ENCODE results near the gene LRCH4. TPM values are rescaled to one million over a fixed set of nuclear protein-coding genes. Genes with fewer than 3 reads are reported as not detected.

The LRCH4 gene
- polyA plus RNA-seq, 3 donors: 22.9 to 25.5 (median 23.3) TPM

- DNase-seq (ENCODE audit: low read depth in 3 of 3, low spot score in 2 of 3): no peak
Measured at GRCh38 chr7:100583132-100584053, 2.5 kb downstream of the LRCH4 start.

DNA sequence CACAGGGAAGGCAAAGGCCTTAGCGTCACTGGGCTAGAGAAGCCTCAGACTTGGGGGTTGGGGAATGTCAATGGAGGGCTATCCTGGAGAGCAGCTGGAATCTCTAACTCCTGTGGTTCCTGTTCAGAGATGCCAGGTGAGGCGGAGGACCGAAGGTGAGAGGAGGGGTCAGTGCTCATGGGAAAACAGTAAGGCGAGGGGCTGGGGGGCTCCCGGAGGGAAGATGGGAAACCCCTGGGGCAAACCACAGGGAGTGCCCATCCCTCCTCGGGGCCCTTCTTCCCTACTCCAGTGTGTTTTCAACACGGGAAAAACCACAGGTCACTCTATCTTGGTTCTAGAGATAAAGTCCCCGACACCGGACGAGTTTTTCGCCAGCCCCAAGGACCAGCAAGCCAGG, 3.3 kb downstream of the LRCH4 start:
- no peak for DNase-seq (ENCODE audit: low read depth in 3 of 3, low spot score in 2 of 3)

GRCh38 chr7:100582041-100582579, 3.8 kb downstream of the LRCH4 start:
- DNase-seq (ENCODE audit: low read depth in 3 of 3, low spot score in 2 of 3): no peak

- no peak for DNase-seq (ENCODE audit: low read depth in 3 of 3, low spot score in 2 of 3)
Measured at GRCh38 chr7:100580466-100581283, 5.3 kb downstream of the LRCH4 start.

DNA sequence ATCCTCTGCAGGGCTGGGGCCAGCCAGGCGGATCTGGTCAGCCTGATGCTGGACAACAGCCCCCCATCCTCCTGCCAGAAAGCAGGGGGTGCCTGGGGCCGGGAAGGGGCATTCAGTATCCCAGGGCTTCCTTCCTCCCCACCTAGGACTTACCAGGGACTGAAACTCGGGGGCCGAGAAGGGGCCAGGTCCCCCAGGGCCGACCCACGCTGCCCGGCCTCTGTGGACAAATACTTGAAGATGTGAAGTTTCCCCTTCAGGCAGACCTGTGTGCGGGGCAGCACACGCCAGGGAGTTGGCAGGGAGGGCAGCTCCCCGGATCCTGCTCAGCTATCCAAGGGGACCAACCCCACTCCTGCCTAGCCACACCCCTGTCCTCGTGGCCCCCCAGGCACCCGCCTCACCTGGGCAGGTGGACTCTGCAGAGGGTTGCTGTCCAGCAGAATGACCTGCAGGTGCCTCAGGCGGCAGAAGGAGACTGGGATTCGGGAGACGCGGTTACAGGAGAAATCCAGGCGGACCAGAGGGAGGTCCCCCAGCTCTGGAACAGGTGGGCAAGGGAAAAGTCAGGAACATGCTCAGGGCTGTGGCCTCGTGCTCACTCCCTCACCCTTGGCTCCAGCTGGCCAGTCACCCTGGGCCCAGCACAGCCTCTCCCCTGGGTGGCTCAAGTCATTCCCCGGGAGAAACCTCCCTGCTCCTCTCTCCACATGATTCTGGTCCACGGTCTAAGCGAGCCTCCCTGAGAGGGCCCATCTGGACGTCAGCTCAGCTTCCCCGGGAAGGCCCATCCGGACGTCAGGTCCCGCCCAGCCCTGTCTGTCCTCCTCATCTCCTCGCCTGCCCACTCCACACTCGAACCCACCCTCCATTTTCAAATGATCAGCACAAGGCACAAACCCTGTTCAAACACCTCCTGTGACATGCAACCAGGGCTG, 7.4 kb downstream of the LRCH4 start:
- DNase-seq (ENCODE audit: low read depth in 3 of 3, low spot score in 2 of 3): no peak

DNA sequence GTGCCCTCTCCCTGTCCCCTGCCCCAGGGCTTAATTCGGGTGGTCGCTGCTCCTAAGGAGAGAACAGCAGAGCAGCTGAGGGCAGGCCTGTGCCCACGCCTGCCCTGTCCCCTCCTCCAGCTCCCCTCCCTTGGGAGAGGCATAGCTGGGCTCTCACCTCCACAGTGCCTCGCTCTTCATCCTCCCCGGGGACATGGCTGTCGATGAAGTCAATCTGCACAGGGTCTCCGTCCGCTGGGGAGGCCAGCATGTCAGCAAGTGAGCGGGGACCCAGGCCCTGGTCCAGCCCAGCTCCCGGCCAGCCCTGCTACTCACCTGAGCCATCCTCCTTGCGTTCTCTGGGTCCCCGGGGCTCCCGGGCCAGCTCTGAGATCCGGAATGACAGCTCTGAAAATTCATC, 8.4 kb downstream of the LRCH4 start:
- DNase-seq (ENCODE audit: low read depth in 3 of 3, low spot score in 2 of 3): no peak

GRCh38 chr7:100577103-100577502, 8.8 kb downstream of the LRCH4 start:
- DNase-seq (ENCODE audit: low read depth in 3 of 3, low spot score in 2 of 3): no peak

DNA sequence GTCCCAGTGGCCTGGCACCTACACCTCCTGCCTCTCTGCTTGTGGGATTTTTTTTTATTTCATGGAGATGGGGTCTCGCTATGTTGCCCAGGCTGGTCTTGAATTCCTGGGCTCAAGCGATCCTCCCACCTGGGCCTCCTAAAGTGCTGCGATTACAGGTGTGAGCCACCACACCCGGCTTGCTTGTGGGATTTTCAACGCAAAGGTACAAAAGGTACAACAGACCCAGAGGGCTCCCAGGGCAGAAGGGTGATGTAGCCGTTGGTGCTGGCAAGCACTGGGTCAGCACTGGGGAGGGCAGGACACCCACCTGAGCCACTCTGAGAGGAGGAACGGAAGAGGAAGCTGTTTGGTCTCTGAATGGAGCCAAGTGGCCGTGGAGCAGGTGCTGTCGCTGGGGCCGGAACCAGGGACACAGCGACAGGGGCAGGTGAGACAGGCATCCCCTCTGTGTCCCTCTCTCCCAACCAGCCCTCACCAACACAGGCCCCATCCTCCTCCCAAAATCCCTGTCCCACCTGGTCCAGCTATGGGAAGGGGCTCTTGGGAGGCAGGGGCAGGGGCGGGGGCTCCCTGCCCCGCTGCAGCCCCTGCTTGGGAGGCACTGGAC, 9.4 kb downstream of the LRCH4 start:
- DNase-seq (ENCODE audit: low read depth in 3 of 3, low spot score in 2 of 3): no peak

- DNase-seq (ENCODE audit: low read depth in 3 of 3, low spot score in 2 of 3): no peak
Measured at GRCh38 chr7:100575746-100576383, 10.1 kb downstream of the LRCH4 start.

GRCh38 chr7:100575206-100575631, 10.7 kb downstream of the LRCH4 start:
- no peak for DNase-seq (ENCODE audit: low read depth in 3 of 3, low spot score in 2 of 3)

- no peak for DNase-seq (ENCODE audit: low read depth in 3 of 3, low spot score in 2 of 3)
Measured at GRCh38 chr7:100574362-100575205, 11.3 kb downstream of the LRCH4 start.

DNA sequence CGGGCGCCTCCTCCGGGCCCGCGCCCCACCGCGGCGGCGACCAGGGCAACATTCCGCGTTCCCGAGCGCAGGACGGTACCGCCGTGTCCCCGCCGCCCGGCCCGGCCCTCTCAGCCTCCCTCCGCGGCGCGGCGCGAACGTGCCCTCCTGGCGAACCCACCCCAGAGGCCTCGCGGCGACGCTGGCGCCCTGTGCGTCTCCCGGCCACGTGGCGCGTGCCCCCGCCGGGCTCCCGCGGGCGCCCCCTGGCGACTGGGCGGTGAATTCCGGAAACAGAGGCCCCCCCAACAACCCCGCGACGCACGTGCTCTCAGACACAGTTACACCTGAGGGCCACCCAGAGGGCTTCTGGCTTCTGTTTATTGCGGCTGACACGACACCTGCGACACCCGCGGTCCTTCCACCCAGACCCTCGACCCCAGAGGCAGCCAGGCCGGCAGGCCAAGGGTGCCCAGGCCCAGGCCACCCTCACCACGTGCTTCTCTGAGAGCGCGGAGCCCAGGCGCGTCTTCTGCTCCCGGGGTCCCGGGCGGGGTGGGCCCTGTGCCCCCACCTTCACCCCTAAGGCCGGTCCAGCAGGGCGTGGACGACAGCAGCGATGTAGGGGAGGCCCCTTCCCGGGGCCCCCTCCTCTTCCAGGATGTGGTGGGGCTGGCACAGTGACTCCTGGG, 12.1 kb downstream of the LRCH4 start, which contains the start of gene SAP25:
Gene SAP25 (minus strand): TSS at position 210 of the 671 bp plus-strand sequence. CDS start 158 bp downstream, at position 52.
- DNase-seq (ENCODE audit: low read depth in 3 of 3, low spot score in 2 of 3): no peak

DNA sequence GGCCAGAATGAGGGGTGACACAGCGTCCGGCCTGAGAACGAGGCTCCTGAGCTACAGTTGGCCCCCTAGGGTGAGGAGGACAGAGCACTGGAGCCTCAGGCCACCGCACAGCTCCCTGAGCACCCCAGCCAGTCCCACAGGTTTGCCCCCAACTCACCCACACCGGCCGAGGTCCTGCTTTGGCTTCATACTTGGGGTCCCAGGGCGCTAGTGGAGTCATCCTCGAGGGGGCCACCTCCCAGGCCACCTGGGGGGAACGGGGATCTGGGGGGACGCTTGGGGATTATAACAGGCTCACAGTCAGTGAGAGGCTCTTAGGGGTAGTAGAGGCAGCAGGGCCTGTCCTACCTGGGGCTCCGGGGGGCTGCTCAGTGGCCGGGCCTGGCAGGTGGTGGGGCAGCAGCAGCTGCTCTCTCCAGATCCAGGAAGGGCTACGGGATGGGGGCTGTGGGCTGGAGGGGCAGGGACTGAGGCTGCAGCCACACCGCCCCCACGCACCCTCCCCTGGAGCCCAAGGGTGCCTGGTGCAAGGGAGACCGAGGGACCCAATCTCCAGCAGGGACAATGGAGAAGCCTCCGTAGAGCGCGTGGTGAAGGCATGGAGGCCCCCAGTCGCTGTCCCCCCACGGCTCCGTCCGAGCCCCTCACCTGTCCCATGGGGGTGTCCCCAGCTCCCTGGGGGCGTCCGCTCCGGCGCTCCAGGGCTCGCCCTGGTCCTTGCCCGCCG, 12.8 kb downstream of the LRCH4 start:
- DNase-seq (ENCODE audit: low read depth in 3 of 3, low spot score in 2 of 3): no peak

DNA sequence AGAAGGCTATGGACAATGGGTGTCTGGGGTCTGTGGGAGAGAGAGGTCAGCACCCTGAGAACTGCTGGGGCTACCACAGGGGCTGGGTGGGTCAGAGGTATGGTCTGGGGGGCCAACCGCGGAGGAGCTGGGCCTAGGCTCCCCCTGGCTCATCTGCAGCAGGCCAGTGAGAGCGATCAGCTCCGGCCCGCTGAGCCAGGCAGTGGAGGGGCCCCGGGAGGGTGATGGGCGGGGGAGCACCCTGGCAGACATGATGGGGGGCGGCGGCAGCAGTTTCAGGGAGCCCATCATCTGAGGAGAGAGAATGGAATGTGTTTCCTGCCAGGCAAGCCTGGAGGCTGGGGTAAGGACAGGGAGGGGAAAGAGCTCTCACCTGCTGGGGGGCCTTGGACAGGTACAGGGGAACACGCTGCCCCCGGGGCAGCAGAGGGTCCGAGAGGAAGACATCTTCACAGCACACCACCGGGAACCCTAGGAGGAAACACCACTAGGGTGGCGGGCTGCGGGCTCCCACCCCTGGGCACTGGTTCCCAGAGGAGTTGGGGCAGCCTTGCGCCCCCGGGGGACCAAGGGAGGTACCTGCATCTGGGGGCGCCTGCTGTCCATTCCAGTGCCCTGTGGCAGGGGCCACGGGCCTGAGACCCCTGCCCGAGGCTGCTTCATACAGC, 13.5 kb downstream of the LRCH4 start:
- no peak for DNase-seq (ENCODE audit: low read depth in 3 of 3, low spot score in 2 of 3)

GRCh38 chr7:100571829-100572116, 14.2 kb downstream of the LRCH4 start:
- DNase-seq (ENCODE audit: low read depth in 3 of 3, low spot score in 2 of 3): no peak

- DNase-seq (ENCODE audit: low read depth in 3 of 3, low spot score in 2 of 3): no peak
Measured at GRCh38 chr7:100570954-100571828, 14.7 kb downstream of the LRCH4 start.
